Stimulated activated CD4-positive, alpha-beta T cell treated with anti-CD3 and anti-CD28 coated beads, Interleukin-12 subunit alpha, Interleukin-12 subunit beta, amount 100 ng/mL, for 48 hours (primary cell): ENCODE results near the gene UHRF2.

Experiments
- DNase-seq, 3 donors: peaks; one replicate each; pipeline ENCODE4 v3.0.0-alpha.2; 2020; ENCODE audit warnings: low read depth in 2 of 3, low spot score in 1 of 3

Gene UHRF2

DNA sequence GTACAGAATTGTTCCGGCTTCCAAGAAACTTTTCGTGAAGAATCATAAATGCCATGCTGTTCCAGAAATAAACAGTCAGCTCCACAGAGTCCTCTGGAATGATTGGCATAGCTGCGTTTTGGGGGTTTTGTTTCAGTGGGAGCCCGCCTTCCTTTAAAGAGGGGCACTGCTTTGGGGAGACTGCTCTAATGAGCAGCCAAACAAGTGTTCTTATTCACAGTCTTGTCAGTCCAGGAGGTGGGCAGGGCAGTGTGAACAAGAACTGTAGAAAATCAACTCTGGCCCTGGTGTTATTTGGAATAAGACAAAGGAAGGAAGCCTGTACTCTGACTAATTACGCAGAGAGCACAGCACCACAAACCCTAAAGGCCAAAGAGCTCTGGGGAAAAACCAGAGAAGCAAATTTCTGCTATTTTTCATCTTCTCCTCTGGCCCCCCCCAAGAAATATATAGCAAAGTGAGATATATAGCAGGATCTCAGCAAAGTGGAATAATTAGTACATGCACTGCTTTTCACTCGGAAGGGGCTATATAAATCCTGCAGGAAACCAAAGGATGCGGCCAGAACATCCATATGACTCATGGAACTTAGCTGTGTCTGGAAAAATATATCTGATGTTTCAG is 139.6 kb downstream of the UHRF2 start:
- no peak for DNase-seq

DNA sequence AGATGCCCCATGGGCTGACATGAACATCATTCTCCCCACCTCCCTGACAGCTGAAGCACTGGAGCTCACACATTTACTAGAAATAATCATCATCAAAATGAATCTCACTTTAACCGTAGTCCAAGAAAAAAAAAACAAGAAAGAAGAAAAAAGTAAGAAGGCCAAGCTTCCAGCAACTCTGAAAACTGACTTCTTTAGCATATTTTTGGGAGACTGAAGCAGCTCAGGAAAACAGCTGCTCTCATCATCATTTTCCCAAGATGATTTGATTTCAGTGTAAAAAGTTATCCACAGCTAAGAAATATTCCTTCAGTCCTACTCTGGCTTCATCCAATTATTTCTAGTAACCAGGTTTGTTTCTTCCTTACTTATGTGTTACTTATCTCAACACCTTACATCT is 140.9 kb downstream of the UHRF2 start:
- no peak for DNase-seq
